GM20431 (cell line): ENCODE data around the gene GLYATL1B.
"Not testable (repeated sequence)": the region's sequence is repeated elsewhere in the genome, so short reads cannot be mapped to it uniquely, and the experiment has no call there.

ENCODE experiments used
- in situ Hi-C: fragments of 300-500 bp; cut with MseI, MboI; formaldehyde crosslinking; loops from one replicate; pipeline ENCODE4 v1.15.0; 2020; ENCODE audit warnings: low sequenced_read_pairs; ENCODE audit not compliant: unreplicated experiment

The GLYATL1B gene

GRCh38 chr11:59095225-59095624 lies 9.1 kb downstream of the GLYATL1B start:
- in situ Hi-C loops: not testable (repeated sequence)

GRCh38 chr11:59095972-59096575 lies 10.0 kb downstream of the GLYATL1B start:
- in situ Hi-C loops: not testable (repeated sequence)

GRCh38 chr11:59097113-59097708 lies 11.1 kb downstream of the GLYATL1B start:
- in situ Hi-C loops: no loop called here

GRCh38 chr11:59097938-59098337 lies 11.8 kb downstream of the GLYATL1B start:
- in situ Hi-C loops: not testable (repeated sequence)

- in situ Hi-C loops: no loop called here
Measured at GRCh38 chr11:59102259-59102765, 16.2 kb downstream of the GLYATL1B start.

- in situ Hi-C loops: no loop called here
Measured at GRCh38 chr11:59106363-59107336, 20.5 kb downstream of the GLYATL1B start, which contains the start of gene FAM111B. Gene FAM111B (plus strand): TSS chr11:59107237. CDS start chr11:59109626, 2,389 bp downstream.

GRCh38 chr11:59107721-59108120 lies 21.6 kb downstream of the GLYATL1B start:
- in situ Hi-C loops: not testable (repeated sequence)

- in situ Hi-C loops: no loop called here
Measured at GRCh38 chr11:59112494-59112893, 26.4 kb downstream of the GLYATL1B start.

- in situ Hi-C loops: no loop called here
Measured at GRCh38 chr11:59114344-59114743, 28.2 kb downstream of the GLYATL1B start.

- in situ Hi-C loops: no loop called here
Measured at GRCh38 chr11:59115553-59115952, 29.4 kb downstream of the GLYATL1B start.

- in situ Hi-C loops: no loop called here
Measured at GRCh38 chr11:59117774-59118173, 31.7 kb downstream of the GLYATL1B start.

GRCh38 chr11:59119826-59120225 lies 33.7 kb downstream of the GLYATL1B start:
- in situ Hi-C loops: no loop called here

GRCh38 chr11:59135648-59136461 lies 49.7 kb downstream of the GLYATL1B start:
- in situ Hi-C loops: no loop called here

GRCh38 chr11:59136551-59136950 lies 50.4 kb downstream of the GLYATL1B start:
- in situ Hi-C loops: not testable (repeated sequence)

- in situ Hi-C loops: no loop called here
Measured at GRCh38 chr11:59137190-59137589, 51.1 kb downstream of the GLYATL1B start.

GRCh38 chr11:59138643-59139042 lies 52.5 kb downstream of the GLYATL1B start:
- in situ Hi-C loops: no loop called here

GRCh38 chr11:59141191-59141590 lies 55.1 kb downstream of the GLYATL1B start:
- in situ Hi-C loops: no loop called here

GRCh38 chr11:59141673-59142460 lies 55.8 kb downstream of the GLYATL1B start:
- in situ Hi-C loops: no loop called here
